NCI-H526 treated with DMSO at 0.1 percent for 48 hours (cell line): ENCODE results near the gene RAP1GAP2.

ENCODE experiments used
- DNase-seq: peaks from one replicate; lab custom pipeline; 2025; lab: John Stamatoyannopoulos, UW

RAP1GAP2 gene

GRCh38 chr17:2947588-2947950 is 151.3 kb downstream of the RAP1GAP2 start:
- DNase-seq: no peak

GRCh38 chr17:2947996-2948550 is 151.8 kb downstream of the RAP1GAP2 start:
- no peak for DNase-seq

GRCh38 chr17:2948721-2949468 is 152.7 kb downstream of the RAP1GAP2 start:
- no peak for DNase-seq

- no peak for DNase-seq
Measured at GRCh38 chr17:2949469-2950044, 153.3 kb downstream of the RAP1GAP2 start.

- DNase-seq: no peak
Measured at GRCh38 chr17:2950846-2951245, 154.6 kb downstream of the RAP1GAP2 start.

GRCh38 chr17:2952174-2952845 is 156.1 kb downstream of the RAP1GAP2 start:
- DNase-seq: peak; percentile 51

GRCh38 chr17:2954898-2955445 is 158.7 kb downstream of the RAP1GAP2 start:
- DNase-seq: peak; percentile 59

- no peak for DNase-seq
Measured at GRCh38 chr17:2955931-2956582, 159.8 kb downstream of the RAP1GAP2 start.

GRCh38 chr17:2957631-2958286 is 161.5 kb downstream of the RAP1GAP2 start:
- no peak for DNase-seq

- no peak for DNase-seq
Measured at GRCh38 chr17:2958706-2959222, 162.5 kb downstream of the RAP1GAP2 start.

GRCh38 chr17:2959371-2960130 is 163.3 kb downstream of the RAP1GAP2 start:
- no peak for DNase-seq

GRCh38 chr17:2961446-2961845 is 165.2 kb downstream of the RAP1GAP2 start:
- DNase-seq: no peak

GRCh38 chr17:2962236-2962635 is 166.0 kb downstream of the RAP1GAP2 start:
- no peak for DNase-seq

GRCh38 chr17:2962729-2963128 is 166.5 kb downstream of the RAP1GAP2 start:
- no peak for DNase-seq

- no peak for DNase-seq
Measured at GRCh38 chr17:2963332-2964027, 167.2 kb downstream of the RAP1GAP2 start.

- DNase-seq: no peak
Measured at GRCh38 chr17:2964028-2964356, 167.8 kb downstream of the RAP1GAP2 start.

GRCh38 chr17:2964370-2964769 is 168.1 kb downstream of the RAP1GAP2 start:
- no peak for DNase-seq

GRCh38 chr17:2964831-2965230 is 168.6 kb downstream of the RAP1GAP2 start:
- no peak for DNase-seq

GRCh38 chr17:2965621-2966595 is 169.7 kb downstream of the RAP1GAP2 start:
- no peak for DNase-seq
